Stimulated activated CD4-positive, alpha-beta T cell treated with anti-CD3 and anti-CD28 coated beads, Interleukin-12 subunit alpha, Interleukin-12 subunit beta, amount 100 ng/mL, for 24 hours (primary cell): ENCODE data around the gene WDR62.
A peak's percentile ranks its signal among the peaks of the same experiment; 100 is the strongest.
"Not testable (repeated sequence)": the region's sequence is repeated elsewhere in the genome, so short reads cannot be mapped to it uniquely, and the experiment has no call there.

Source experiments
- DNase-seq, 2 experiments: peaks; one replicate each; pipeline ENCODE4 v3.0.0-alpha.2; 2020; ENCODE audit warnings: low read depth in 2 of 2

Gene WDR62

DNA sequence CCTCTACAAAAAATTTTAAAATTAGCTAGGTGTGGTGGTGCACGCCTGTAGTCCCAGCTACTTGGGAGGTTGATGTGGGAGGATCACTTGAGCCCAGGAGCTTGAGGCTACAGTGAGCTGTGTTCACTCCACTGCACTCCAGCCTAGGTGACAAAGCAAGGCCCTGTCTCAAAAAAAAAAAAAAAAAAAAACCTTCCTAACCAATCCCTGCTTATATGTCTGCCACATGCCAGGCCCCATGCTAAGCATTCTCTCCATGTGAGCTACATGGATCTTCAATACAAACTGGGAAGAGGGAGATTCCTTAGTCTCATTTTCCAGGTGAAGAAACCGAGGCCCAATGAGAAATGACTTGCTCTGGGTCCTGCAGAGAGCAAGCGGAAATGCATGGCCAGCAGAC lies 54.0 kb downstream of the WDR62 start:
- no peak for DNase-seq

- no peak for DNase-seq
These were observed 55.9 kb downstream of the WDR62 start, which contains the start of gene OVOL3 for GRCh38 chr19:36110487-36111199. TSS of gene OVOL3 (plus strand) at chr19:36111143. CDS start at chr19:36111203, 60 bp downstream.

DNA sequence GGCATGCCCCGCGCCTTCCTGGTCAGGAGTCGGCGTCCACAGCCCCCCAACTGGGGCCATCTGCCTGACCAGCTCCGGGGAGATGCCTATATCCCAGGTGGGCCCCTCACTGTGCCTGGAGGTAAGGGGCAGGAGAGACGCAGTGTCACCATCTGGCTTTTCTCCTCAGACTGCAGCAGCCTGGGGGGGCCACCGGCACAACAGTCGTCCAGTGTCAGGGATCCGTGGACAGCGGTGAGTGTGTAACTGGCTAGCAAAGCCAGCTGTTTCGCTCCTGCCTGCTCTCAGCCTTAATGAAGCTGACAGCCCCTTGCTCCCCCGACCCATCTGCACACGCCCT lies 56.5 kb downstream of the WDR62 start:
- DNase-seq: no peak

- DNase-seq: no peak
These were observed 58.0 kb downstream of the WDR62 start for GRCh38 chr19:36112678-36113077.

- DNase-seq: no peak
These were observed 58.7 kb downstream of the WDR62 start for GRCh38 chr19:36113425-36113824.

DNA sequence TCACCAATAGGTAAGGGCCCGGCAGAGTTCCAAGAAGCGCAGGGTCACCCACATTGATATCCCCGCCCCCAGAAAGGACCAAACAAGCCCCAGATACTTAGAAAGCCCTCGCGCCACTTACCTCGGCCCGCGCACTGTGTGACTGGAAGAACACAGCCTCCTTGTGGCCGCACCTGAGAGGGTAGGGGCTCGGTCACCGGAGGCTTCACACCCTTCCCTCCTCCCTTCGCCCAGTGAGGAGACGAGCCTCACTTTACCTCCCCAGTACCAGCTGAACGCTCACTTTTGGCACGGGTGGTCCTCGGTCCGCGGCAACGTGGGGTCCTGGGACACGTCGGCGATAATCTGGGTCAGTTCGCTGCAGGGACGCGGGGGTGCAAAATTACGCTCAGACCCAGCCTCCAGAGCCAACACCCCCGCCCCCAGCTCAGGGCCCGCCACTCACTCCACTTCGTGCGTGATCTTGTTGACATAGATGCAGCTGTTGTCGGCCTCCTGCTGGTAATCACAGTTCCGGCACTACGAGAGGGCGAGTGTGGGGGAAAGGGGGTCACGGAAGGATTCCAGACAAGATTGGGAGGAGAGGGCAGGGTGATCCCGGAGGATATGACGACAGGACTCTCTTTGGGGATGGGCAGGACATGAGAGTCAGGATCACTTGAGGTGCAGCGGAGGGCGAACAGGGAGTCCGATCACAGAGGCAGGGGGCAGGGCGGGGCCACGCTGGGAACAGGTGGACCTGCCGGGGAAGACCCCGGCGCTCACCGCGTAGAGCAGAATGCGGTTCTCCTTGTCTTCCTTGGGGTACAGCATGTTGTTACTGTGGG lies 59.4 kb downstream of the WDR62 start:
- DNase-seq: no peak

GRCh38 chr19:36114721-36115452 lies 60.2 kb downstream of the WDR62 start, which contains the start of gene POLR2I:
TSS of gene POLR2I (minus strand) at chr19:36114875. CDS start at chr19:36114856, 19 bp downstream.
- DNase-seq: peak; percentile 98

GRCh38 chr19:36115453-36116343 lies 61.0 kb downstream of the WDR62 start, which contains the start of gene TBCB:
TSS of gene TBCB (plus strand) at chr19:36115468. CDS start at chr19:36115561, 93 bp downstream.
- DNase-seq: peak; percentile 78 to 92

DNA sequence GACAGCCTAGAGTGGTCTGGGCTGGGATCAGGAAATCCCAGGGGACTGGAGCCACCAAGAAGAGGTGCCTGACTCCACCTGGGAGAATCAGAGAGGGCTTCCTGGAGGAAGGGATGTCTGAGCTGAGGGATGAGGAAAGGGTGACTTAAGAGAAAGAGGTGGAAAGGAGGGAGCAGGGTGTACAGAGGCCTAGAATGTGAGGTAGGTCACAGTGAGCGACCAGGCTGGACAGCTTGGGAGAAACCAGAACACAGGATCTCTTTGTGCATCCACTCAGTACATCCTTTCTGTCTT lies 61.6 kb downstream of the WDR62 start:
- DNase-seq: no peak

DNA sequence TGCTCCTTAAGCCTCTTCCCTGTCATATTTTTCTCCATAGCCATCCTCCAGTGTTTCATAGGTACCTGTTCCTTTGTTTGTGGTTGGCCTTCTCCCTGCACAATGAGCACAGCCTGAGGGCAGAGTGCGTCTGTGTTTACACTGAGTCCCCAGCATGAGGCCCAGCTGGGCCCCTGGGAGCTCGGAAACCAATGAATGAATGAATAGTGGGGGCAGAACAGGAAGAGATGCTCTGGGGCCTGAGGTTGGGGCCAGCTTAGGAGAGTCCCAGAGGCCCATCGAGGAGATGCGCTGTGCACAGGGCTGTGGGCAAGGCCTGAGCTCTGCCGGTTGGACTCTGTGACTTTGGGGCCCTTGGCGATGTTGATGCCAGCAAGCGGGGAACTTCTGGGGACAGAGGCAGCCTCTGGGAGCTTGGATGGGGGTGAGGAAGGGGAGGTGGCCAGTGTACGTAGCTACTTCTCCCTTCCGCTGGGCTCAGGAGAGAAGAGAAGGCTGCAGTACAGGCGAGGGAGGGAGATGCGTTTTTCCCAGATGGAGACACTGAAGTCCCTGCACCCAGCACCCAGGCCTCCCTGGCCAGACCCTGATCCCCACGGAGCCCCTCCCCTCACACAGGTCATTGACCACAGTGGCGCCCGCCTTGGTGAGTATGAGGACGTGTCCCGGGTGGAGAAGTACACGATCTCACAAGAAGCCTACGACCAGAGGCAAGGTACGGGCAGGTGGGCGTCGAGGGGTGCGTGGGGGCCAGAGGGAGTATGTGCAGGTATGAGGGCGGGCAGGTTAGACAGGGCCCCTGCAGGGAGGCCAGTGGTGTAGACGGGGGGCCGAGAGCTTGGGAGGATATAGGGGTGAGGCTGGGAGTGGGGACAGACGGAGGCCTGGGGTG lies 65.6 kb downstream of the WDR62 start:
- no peak for DNase-seq

DNA sequence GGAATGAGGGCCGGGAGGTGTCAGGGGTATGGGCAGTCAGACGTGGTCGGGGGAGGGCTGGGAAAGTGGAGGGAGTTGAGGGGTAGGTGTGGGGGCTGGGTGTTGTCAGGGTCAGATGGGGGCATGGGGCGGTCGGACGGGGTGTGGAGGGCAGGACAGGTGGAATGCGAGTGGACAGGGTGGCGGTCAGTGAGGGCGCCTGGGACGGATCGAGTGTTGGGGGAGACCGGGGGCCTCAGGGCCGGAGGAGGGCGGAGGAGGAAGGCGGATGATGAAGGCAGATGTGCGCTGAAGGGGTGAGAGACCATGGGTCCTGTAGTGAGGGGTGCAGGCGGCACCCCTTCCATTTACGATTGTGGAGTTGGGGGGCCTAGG lies 66.3 kb downstream of the WDR62 start:
- no peak for DNase-seq

DNA sequence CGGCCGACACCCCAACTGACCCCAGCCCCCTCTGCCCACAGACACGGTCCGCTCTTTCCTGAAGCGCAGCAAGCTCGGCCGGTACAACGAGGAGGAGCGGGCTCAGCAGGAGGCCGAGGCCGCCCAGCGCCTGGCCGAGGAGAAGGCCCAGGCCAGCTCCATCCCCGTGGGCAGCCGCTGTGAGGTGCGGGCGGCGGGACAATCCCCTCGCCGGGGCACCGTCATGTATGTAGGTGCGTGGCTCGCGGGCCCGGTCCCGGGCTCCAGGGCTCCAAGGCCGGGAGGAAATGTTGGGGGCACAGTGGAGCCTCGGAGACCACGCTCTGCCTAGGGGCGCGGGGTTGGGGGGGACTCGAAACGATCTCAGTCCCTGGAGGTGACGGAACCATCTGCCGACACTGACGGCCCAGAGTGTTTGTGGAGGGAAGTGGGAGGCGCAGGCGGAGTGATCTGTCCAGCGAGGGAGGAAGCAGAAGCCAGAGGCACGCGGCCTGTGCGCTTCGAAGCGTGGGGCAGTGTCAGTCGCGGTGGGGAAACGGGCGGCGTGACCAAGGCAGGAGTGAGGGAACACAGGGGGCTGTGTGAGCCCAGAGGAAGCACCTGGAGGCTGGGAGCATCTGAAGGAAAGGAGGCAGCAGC lies 66.9 kb downstream of the WDR62 start:
- no peak for DNase-seq

GRCh38 chr19:36125557-36125956 lies 70.9 kb downstream of the WDR62 start:
- no peak for DNase-seq

GRCh38 chr19:36128392-36128736 lies 73.7 kb downstream of the WDR62 start:
- DNase-seq: no peak

DNA sequence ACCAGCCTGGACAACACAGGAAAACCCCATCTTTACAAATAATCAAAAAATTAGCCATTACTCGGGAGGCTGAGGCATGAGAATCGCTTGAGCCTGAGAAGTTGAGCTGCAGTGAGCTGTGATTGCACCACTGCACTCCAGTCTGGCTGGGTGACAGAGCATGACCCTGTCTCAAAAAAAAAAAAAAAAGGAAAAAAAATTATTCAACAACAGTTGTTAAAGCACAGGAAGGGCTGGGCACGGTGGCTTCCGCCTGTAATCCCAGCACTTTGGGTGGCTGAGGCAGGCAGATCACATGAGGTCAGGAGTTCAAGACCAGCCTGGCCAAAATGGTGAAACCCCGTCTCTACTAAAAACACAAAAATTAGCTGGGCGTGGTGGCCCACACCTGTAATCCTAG lies 76.5 kb downstream of the WDR62 start:
- not testable (repeated sequence) for DNase-seq

- not testable (repeated sequence) for DNase-seq
These were observed 80.2 kb downstream of the WDR62 start for GRCh38 chr19:36134867-36135266.

GRCh38 chr19:36136964-36137686 lies 82.4 kb downstream of the WDR62 start:
- DNase-seq: no peak

- DNase-seq: no peak
These were observed 84.4 kb downstream of the WDR62 start for GRCh38 chr19:36139120-36139472.

GRCh38 chr19:36139473-36140303 lies 85.0 kb downstream of the WDR62 start, which contains the start of gene CAPNS1:
TSS of gene CAPNS1 (plus strand) at chr19:36140066. CDS start at chr19:36141012, 946 bp downstream.
- peak; percentile 83 to 92 for DNase-seq
